Peyer's patch (tissue), 4 donors: ENCODE results near the gene TMEM52B. TPM values are rescaled to one million over a fixed set of nuclear protein-coding genes. Genes with fewer than 3 reads are reported as not detected.
"Not testable (repeated sequence)": the region's sequence is repeated elsewhere in the genome, so short reads cannot be mapped to it uniquely, and the experiment has no call there.

ENCODE experiments used
- DNase-seq, 3 donors: peaks; one replicate each; pipeline ENCODE4 v3.0.0-alpha.2; 2017 to 2019
- H3K27ac ChIP-seq, 4 donors: fragments of 200-600 bp; sonication (generic); one replicate each; pipeline ENCODE4 v1.5.1; 2016 to 2019
- H3K27me3 ChIP-seq, 2 donors: fragments of 200-600 bp; sonication (generic); one replicate each; pipeline ENCODE4 v1.5.1; 2019
- H3K36me3 ChIP-seq, 3 donors: fragments of 200-600 bp; sonication (generic); one replicate each; pipeline ENCODE4 v1.5.1; 2016 to 2019
- H3K4me1 ChIP-seq, 4 donors: fragments of 200-600 bp; sonication (generic); one replicate each; pipeline ENCODE4 v1.5.1; 2016 to 2019
- H3K4me3 ChIP-seq, 4 donors: fragments of 200-600 bp; sonication (generic); 1 replicate in 3 of 4; 2 replicates in 1 of 4; pipeline ENCODE4 v1.5.1; 2016 to 2019; ENCODE audit warnings: mild to moderate bottlenecking in 1 of 4
- H3K9me3 ChIP-seq, 4 donors: fragments of 200-600 bp; sonication (generic); one replicate each; pipeline ENCODE4 v1.5.1; 2016 to 2019; ENCODE audit warnings: mild to moderate bottlenecking in 1 of 4
- CTCF ChIP-seq, 6 experiments: fragments of 450-650 bp in 4 of 6; fragments of 200-600 bp in 2 of 6; sonication (generic) in 1 of 6; IDR thresholded peaks; one replicate each; pipeline ENCODE4 v1.5.1; 2017 to 2019; ENCODE audit warnings: antibody characterized with exemption in 6 of 6, mild to moderate bottlenecking in 3 of 6, moderate library complexity in 1 of 6
- POLR2A ChIP-seq, 2 donors: fragments of 450-650 bp; IDR thresholded peaks; one replicate each; pipeline ENCODE4 v1.5.1; 2017; ENCODE audit warnings: antibody characterized with exemption in 2 of 2, mild to moderate bottlenecking in 2 of 2, moderate library complexity in 2 of 2
- total RNA-seq, 4 donors: library from RNA; depleted of rRNA; stranded (reverse); fragments of >200 nt; gene quantifications; one replicate each; pipeline ENCODE4 v1.1.0, GENCODE V29; 2016

Gene TMEM52B
- total RNA-seq, 4 donors from 2014 or later = not detected

GRCh38 chr12:10218021-10218420, 39.2 kb downstream of the TMEM52B start:
- no peak overlapping the region for H3K4me3 ChIP-seq
- no peaks in the 10 kb centered on the region for H3K9me3 ChIP-seq
- no peak overlapping the region for H3K27ac ChIP-seq
- DNase-seq = no peak
- H3K36me3 ChIP-seq = peaks cover 0 to 53% (median 0%) of the 10 kb centered on the region in 3 donors
- H3K4me1 ChIP-seq = peaks cover 0 to 9% (median 0%) of the 10 kb centered on the region in 4 donors
- TF ChIP-seq CTCF (IDR thresholded peaks at IDR 0.05) (no peak), POLR2A (IDR thresholded peaks at IDR 0.05) (no peak)
- H3K27me3 ChIP-seq = no peaks in the 10 kb centered on the region

- Histone ChIP-seq H3K36me3 (peaks cover 0 to 60% (median 0%) of the 10 kb centered on the region in 3 donors), H3K9me3 (no peaks in the 10 kb centered on the region), H3K4me3 (no peak overlapping the region), H3K4me1 (peaks cover 0 to under 1% (median 0%) of the 10 kb centered on the region in 4 donors), H3K27ac (peak overlapping the region in 2 of 4 donors; percentile 32 to 39), H3K27me3 (no peaks in the 10 kb centered on the region)
- peak in 1 of 3 donors; percentile 67 for DNase-seq
- no peak for TF ChIP-seq CTCF (IDR thresholded peaks at IDR 0.05)
- TF ChIP-seq POLR2A (IDR thresholded peaks at IDR 0.05) = no peak
Measured at GRCh38 chr12:10220398-10221077, 41.7 kb downstream of the TMEM52B start.

- no peaks in the 10 kb centered on the region for H3K4me1 ChIP-seq
- no peak for DNase-seq
- no peaks in the 10 kb centered on the region for H3K27me3 ChIP-seq
- TF ChIP-seq POLR2A (IDR thresholded peaks at IDR 0.05) = no peak
- no peak for TF ChIP-seq CTCF (IDR thresholded peaks at IDR 0.05)
- no peaks in the 10 kb centered on the region for H3K9me3 ChIP-seq
- H3K36me3 ChIP-seq = peaks cover 0 to 60% (median 0%) of the 10 kb centered on the region in 3 donors
- no peak overlapping the region for H3K27ac ChIP-seq
- no peak overlapping the region for H3K4me3 ChIP-seq
Measured at GRCh38 chr12:10221846-10222245, 43.0 kb downstream of the TMEM52B start.

DNA sequence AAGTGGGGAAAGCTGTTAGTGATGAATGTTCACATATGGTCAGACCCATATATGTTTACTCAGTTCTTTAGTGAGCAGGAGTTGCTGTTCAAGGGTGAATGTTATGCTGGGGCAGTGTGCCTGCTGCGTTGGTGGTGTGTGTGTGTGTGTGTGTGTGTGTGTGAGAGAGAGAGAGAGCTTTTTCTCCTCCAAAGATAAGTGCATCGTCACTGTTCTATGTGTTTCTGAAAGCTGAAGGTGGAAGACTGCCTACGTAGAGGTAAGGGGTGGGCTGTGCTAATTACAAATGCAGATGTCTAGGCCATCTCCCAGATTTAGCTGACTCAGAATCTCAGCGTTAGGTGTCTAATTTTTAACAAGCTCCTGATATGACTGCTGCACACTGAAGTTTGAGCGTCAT, 44.4 kb downstream of the TMEM52B start:
- TF ChIP-seq CTCF (IDR thresholded peaks at IDR 0.05) = no peak
- no peak for TF ChIP-seq POLR2A (IDR thresholded peaks at IDR 0.05)
- Histone ChIP-seq H3K4me3 (no peak overlapping the region), H3K27me3 (no peaks in the 10 kb centered on the region), H3K4me1 (no peaks in the 10 kb centered on the region), H3K27ac (no peak overlapping the region), H3K9me3 (no peaks in the 10 kb centered on the region), H3K36me3 (peaks cover 0 to 54% (median 0%) of the 10 kb centered on the region in 3 donors)
- no peak for DNase-seq

DNA sequence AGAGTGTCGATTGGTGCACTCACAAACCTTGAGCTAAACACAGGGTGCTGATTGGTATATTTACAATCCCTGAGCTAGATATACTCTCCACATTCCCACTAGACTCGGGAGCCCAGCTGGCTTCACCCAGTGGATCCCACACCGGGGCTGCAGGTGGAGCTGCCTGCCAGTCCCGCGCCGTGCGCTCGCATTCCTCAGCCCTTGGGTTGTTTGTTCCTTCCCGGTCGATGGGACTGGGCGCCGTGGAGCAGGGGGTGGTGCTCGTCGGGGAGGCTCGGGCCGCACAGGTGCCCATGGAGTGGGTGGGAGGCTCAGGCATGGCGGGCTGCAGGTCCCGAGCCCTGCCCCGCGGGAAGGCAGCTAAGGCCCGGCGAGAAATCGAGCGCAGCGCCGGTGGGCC, 46.6 kb downstream of the TMEM52B start:
- DNase-seq, H3K27me3 ChIP-seq, H3K4me3 ChIP-seq, H3K27ac ChIP-seq, H3K9me3 ChIP-seq, H3K4me1 ChIP-seq: not testable (repeated sequence)
- peaks cover 0 to 32% (median 0%) of the 10 kb centered on the region in 3 donors for H3K36me3 ChIP-seq

DNA sequence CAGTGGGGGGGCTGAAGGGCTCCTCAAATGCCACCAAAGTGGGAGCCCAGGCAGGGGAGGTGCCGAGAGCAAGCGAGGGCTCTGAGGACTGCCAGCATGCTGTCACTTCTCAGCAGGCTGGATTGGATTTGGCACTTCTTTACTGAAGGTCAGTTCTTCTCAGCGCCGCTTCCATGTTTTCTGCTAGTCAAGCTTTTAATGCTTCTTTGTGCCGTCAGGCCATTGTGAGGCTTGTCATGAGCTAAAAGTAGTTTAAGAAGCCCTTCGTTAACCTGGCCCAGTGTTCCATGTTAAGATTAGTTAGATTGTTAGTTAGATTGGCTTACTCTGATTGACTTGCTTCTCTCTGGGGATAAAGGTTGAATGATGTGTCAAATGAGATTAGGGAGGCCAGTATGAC, 47.3 kb downstream of the TMEM52B start:
- Histone ChIP-seq H3K27ac (no peak overlapping the region), H3K36me3 (peaks cover 0 to 26% (median 0%) of the 10 kb centered on the region in 3 donors), H3K4me1 (no peaks in the 10 kb centered on the region), H3K4me3 (no peak overlapping the region), H3K27me3 (no peaks in the 10 kb centered on the region), H3K9me3 (no peaks in the 10 kb centered on the region)
- DNase-seq = no peak
- TF ChIP-seq CTCF (IDR thresholded peaks at IDR 0.05) = no peak
- TF ChIP-seq POLR2A (IDR thresholded peaks at IDR 0.05) = no peak
